HG03103 (cell line): ENCODE data around the gene H6PD.

Experiments
- ATAC-seq: cut with Tn5 transposase; IDR thresholded peaks from one replicate; pipeline ENCODE4 v1.9.1; 2021; ENCODE audit warnings: low read depth; ENCODE audit not compliant: unreplicated experiment

Gene H6PD

DNA sequence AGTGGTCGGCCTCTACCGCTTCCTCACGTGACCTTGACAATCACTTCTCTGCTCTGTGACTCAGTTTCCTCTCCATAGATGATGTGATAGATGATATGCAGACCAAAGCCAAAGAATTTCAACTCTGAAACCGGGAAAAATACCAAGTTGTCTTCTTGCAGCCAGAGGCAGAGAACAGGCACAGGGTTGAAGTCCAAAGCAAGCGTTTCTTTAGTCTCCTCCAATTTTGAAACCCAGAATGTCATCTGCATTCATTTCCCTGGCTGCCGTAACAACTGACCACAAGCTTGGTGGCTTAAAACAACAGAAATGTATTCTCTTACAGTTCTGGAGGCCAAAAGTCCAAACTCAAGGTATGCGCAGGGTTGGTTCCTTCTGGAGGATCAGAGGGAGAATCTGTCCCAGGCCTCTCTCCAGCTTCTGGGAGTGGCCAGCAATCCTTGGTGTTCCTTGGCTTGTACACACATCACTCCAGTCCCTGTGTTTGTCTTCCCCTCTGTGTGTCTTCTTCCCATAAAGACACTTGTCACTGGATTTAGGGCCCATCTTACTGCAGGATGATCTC lies 30.3 kb upstream of the H6PD start:
- no peak for ATAC-seq

DNA sequence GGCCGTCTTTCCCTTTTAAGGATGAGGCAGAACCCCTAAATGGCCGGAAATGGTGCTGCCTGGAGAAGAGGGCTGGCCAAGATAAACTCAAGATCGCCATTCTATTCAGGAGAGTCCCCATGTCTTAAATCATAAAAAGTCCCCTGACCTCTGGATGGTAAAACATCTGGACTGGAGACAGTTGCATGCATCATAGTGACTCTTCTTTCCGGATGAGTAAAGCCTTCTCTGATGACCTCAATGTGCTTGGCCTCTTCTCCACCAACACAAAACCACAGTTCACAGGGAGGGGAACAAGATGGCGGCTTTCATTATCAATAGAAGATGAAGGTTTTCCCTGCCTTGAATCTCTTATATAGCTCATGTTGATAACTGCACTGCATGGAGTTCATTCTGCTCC lies 27.5 kb upstream of the H6PD start:
- no peak for ATAC-seq

DNA sequence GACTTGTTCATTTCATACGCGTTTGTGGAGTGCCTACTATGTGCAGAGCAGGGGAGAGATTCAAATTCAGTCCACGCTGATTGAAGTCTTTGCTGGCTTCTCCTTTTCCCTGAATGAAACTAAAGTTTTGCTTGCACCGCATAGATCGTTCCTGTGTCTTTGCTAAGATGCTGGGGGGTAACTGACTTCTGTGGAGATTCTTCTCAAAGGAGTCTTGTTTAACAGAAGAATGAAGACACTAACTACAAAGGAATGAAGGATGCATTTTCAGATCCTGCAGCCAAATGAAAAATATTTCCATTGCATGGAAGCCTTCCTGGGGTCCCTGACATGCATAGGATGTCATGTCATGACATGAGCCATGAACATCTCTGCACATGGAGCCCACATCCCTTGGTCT lies 26.9 kb upstream of the H6PD start:
- ATAC-seq: no peak

DNA sequence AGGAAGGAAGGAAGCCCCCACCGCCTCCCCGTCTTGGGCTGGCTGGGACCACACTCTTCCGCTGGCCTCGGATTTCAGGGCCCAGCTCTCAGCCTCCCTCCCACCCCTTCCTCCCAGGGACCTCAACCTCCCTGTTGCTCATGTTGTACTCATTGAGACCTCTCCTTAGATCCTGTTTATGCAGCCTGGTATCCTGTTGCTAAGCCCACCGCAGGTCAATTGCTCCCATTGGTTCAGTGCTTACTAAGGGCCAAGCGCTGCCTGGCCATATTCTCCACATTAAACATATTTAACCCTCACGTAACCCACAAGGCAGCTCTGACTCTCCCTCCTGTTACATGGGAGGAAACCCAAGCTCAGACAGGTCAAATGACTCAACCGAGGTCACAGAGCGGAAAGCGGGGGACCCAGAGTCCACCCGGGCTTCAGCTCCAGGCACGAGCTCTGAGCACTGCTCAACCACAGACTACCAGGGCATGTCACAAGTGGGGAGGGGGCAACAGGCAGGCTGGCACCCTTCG lies 23.2 kb upstream of the H6PD start:
- no peak for ATAC-seq

DNA sequence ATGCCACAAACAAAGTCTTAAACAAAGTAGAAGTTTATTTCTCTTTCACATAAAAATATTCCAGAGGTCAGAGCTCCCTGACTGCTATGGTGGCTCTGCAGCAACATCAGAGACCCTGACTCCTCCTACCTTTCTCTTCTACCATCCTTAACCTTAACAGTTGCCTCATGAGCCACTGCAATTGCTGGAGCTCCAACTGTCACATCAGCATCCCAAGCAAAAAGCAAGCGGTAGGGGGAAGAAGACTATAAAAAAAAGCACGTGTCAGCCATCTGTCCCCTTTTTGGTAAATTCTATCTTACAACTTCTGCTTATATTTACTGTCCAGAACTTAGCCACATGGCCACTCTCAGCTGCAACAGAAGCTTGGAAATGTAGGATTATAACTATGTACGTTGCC lies 21.8 kb upstream of the H6PD start:
- no peak for ATAC-seq

DNA sequence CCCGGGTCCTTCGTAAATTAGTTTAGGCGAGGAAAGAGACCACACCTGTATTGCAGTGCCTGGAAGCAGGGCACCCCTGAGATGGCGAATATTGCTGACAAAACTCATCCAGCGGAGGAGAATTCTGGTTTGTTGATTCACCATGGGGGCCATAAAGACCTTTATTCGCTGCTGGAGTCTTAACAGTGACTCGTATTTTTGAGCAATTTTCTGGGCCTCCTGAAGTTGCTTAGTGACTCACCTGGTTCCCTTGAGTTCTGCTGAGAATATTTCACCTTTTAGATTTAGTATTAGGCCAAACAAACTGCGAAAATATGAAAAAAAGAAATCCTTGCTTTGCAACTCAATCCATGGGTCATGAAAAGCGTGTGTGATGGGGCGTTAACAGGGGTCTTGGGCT lies 20.6 kb upstream of the H6PD start:
- ATAC-seq: no peak

DNA sequence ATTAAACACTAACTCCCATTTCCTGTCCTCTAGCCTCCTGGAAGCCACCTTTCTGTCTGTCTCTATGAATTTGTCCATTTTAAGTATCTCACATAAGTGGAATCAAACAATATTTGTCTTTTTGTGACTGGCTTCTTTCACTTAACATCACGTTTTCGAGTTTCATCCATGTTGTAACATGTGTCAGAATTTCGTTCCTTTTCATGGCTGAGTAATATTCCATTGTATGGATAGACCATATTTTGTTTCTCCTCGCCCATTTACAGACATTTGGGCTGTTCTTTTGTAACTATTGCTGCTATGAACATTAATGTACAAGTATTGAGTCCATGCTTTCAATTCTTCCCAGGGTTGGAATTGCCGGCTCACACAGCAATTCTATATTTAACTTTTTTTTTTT lies 15.7 kb upstream of the H6PD start:
- no peak for ATAC-seq

DNA sequence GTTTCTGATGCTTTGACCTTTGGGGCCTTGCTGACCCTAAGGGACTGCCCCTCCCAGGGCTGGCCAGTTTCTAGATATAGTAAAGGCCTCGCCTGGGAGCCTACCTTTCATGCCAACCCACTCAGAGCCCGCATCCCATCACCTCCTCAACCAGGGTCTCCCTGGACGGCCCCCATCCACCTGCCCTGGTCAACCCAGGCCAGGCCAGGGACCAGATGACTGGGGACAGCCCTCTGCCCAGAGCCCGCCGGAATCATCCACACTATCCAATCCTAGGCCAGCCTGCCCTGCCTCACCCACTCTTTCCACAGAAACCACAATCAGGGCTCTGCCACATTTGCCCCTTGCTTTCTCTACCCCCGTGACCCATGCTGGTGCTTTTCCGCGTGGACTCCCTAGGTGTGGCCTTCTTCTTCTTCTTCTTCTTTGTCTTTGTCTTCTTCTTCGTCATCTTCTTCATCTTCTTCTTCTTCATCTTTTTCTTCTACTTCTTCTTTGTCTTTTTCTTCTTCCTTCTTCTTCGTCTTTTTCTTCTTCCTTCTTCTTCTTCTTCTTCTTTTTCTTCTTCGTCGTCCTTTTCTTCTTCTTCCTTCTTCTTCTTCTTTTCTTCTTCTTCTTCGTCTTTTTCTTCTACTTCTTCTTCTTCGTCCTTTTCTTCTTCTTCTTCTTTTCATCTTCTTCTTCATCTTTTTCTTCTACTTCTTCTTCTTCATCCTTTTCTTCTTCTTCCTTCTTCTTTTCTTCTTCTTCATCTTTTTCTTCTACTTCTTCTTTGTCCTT lies 11.5 kb upstream of the H6PD start:
- ATAC-seq: no peak

DNA sequence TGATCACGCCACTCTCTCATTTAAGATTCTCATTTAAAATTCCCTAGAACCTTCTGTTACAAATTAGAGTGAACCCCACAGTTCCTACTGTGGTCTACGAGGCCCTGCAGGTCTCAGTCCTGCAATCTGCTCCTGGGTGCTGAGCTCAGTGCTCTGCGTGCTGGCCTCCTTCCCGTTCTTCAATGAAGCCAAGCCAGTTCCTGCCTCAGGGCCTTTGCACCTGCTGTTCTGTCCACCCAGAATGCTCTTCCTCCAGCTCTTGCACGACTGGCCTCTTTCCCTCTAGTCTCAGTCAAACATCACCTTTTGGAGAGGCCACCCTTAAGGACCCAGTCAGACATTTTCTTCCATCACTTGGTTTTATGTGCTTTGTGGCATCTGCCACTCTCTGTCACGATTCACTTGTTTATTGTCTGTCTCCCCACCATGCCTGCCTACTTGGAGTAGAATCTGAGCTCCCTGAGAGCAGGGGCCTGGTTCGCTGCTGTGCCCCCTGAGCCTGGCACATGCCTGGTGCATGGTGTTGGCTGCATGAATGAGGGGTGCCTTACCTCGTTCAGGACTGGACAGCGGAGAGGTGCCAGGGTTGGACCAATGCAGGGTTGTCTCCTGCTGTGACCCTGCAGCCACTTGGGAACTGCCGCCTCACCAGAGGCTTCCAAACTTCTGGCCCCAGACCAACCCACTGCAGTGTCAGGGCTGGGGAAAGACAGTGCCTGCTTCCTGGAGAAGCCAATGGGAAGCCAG lies 9.7 kb upstream of the H6PD start:
- no peak for ATAC-seq

DNA sequence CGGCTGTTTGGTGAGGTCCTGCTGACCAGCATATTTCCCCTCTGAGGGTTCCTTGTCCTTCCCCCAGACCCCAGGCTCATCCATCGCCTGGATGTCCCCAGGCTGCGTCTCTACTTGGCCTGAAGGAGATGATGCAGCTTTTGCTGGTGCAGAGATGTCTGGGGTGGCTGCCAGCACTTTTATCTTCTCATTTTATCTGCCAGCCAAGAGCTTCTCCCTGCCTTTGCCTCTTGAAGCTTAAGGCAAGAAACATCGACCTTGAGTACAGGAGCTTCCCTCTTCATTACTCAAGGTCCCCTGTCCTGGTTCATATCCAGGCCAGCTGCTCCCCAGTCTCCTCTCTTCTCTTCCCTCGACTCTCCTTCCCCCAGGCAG lies 9.2 kb upstream of the H6PD start:
- ATAC-seq: no peak

DNA sequence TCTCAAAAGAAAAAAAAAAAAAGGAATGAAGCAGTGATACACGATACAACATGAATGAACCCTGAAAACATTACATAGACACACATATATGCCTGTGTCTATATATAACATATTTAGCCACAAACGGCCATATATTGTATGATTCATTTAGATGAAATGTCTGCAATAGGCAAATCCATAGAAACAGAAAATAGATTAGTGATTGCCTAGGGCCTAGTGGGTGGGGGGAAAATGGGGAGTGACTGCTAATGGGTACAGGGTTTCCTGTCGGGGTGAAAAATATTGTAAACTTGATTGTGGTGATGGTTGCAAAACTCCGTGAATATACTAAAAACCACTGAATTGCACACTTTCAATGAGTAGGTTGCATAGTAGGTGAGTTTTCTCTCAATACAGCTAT lies 6.0 kb upstream of the H6PD start:
- ATAC-seq: no peak

DNA sequence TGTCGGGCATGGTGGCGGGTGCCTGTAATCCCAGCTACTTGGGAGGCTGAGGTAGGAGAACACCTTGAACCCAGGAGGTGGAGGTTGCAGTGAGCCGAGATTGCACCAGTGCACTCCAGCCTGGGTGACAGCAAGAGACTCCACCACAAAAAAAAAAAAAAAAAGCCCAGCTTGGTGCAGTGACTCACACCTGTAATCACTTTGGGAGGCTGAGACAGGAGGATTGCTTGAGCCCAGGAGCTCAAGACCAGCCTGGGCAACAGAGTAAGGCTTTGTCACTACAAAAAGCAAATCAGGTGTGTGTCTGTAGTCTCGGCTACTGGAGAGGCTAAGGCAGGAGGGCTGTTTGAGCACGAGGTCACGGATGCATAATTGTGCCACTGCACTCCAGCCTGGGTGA lies 5.0 kb upstream of the H6PD start:
- no peak for ATAC-seq

DNA sequence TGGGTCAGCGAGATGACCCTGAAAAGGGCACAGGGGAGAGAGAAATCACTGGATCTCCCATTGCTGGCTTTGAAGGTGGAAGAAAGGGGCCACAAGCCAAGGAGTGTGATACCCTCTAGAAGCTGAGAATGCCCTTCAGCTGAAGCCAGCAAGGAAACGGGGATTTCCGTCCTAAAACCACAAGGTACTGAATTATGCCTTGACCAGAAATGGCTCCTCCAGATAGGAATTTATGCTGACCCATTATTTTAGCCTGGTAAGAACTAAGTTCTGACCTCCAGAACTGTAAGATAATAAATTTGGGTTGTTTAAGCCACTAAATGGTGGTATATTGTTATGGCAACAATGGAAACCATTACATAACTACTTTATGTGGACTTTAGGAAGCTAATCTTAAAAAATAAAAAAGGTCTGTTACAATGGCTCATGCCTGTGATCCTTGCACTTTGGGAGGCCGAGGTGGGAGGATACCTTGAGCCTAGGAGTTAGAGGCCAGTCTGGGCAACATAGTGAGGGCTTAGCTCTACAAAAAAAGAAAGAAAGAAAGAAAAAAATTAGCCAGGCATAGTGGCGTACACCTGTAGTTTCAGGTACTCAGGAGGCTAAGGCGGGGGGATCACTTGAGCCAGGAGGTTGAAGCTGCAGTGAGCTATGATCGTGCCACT lies 3.6 kb upstream of the H6PD start:
- ATAC-seq: no peak

DNA sequence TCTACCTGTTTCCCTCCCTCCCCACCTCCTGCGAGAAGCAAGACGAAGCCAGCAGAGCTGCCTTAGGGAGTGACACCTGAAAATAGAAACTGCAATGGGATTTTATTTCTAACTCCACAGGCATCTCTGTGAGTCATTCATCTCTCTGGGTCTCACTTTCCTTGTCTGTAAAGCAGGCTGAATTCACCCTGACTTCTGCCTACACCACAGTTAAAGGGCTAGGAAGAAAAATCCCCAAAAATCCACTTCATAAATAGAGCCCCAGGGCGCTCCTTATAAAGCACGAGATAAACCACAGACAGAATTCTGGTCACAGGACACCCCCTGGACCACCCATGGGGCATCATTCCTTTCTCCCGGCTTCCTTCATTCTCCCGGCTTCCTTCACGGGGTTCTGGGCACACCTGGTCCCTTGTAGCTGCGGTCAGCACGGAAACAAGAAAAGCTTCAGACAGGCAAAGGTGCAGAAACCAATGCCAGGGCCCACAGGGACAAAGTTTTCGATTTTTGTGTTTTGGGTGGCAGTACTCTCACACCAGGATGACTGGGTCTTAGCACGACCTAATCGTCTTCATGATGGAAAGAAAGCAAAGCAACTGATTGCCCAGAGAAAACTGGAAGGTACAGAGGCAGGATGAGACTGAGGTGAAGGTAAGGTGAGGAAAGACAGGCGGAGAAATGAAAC lies 2.8 kb upstream of the H6PD start:
- ATAC-seq: no peak

DNA sequence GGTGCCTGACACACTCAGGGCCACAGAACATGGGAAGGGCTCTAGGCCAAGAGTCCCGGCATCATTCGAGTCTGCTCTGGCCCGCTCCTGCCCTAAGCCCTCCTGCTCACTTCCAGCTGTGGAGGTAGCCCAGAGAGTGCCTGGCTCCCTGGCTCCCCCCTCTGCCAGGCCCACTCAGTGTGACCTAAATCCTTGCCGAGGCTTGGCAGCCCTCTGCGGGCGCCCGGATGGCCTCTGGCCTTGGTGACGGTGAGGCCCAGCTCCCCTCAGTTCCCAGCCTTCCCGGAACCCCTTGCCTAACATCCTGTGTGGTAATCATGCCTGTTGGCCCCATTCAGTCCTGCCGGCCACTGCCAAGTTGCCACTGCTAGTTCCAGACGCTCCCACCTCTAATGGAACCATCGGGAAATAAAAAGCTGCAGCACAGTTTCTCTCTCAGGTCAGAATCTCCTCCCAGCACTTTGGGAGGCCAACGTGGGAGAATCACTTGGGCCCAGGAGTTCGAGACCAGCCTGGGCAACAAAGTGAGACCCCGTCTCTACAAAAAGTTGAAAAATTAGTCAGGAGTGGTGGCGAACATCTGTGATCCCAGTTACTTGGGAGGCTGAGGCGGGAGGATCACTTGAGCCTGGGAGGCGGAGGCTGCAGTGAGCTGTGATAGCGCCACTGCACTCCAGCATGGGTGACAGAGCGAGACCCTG lies 1.2 kb upstream of the H6PD start:
- ATAC-seq: no peak

DNA sequence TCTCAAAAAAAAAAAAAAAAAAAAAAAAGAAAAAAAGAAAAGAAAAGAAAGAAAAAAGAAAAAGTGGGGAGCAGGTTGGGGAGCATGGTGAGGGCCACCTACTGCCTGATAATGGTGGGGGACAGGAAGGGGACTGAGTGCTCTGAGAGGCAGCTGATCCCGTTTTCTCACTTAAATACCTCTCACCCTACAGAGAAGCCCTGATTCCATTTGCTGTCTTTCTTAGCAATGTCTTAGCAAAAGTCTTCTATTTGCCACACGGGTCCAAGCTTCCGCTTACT lies 692 bp upstream of the H6PD start:
- no peak for ATAC-seq

DNA sequence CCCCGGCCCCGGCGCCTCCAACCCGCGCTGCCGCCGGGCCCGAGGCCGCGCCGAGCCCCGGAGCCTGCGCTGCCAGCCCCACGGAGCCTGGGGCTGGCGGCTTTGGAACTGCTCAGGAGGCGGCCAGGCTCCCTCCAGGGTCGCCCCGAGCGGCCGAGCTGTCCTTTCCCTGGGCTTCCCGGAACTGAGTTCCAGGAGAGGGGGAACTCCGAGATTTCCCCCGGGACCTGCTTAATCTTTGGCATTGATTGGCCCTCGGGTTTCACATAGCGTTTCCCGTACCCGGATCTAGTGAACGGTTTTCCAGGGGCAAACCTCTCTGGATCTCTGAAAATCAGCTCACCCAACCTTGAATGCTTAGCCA lies 504 bp downstream of the H6PD start:
- ATAC-seq: no peak

DNA sequence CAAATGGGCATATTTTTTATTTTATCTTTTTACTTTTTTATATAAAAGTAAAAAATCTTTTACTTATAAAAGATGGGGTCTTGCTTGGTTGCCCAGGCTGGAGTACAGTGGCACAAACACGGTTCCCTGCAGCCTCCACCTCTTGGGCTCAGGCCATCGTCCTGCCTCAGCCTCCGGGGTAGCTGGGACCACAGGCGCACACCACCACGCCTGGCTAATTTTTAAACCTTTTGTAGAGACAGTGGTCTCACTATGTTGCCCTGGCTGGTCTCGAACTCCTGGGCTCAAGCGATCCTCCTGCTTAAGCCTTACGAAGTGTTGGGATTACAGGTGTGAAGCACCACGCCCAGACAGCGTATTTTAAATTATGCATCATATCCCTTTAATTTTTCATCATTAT lies 986 bp downstream of the H6PD start:
- ATAC-seq: no peak

DNA sequence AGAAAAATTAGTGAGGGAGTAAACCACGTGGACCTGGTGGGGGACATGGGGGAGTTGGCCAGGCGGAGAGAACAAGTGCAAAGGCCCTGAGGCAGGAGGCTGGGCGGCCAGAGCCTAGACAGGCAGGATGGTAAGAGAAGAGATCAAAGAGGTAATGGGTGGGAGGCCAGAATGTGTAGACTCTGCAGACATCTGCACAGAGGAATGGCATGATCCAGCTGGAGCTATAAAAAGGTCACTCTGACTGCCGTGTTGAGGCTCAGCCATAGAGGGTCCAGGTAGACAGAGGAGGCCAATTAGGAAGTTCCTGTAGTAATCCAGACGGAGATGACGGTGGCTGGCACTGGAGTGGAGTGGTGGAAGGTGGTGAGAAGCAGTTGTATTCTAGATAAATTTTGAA lies 3.6 kb downstream of the H6PD start:
- no peak for ATAC-seq

DNA sequence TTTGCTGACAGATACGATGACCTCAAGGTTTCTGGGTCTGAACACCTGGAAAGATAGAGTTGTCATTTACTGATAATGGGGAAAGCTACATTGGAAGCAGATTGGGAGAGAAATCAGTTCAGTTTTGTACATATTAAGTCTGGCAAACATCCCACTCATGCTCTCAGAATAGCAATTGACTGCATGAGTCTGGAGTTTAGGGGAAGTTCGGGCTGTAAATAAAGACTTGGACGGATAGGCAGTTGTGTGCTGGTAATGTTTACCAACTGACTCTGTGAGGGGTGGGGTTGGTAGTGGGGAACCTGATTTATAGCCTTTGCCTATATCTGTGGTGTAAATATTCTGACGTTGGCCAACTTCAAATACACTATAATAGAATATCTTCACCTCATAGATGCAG lies 4.0 kb downstream of the H6PD start:
- ATAC-seq: no peak
